ENCODE results near the gene JHY.

Gene JHY

DNA sequence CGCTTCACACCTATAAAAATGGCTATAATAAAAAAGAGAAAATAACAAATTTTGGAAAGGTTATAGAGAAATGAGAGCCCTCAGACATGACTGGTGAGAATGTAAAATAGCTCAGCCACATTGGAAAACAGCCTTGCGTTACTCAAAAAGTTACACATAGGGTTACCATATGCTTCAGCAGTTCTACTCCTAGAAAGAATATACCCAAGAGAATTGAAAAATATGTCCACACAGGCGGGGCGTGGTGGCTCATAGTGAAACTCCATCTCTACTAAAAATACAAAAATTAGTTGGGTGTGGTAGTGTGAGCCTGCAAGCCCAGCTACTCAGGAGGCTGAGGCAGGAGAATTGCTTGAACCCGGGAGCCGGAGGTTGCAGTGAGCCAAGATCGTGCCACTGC lies 7.6 kb upstream of the JHY start:
- no peak for DNase-seq

DNA sequence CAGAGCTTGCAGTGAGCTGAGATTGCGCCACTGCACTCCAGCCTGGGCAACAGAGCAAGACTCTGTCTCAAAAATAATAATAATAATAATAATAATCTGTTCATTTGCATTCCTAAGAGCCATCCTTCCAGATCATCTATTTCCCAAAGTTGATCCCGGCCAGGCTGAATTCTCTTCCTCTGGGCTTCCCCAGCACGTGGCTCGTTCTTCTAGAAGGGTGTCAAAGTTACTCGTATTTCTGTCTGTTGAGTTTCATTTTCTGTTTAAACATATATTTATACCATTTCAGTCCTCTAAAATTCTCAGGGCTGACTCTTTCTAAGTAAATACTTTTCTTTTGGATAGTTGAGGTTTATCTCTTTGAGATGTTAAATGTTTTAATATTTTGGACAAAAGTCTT lies 4.8 kb upstream of the JHY start:
- no peak for DNase-seq

DNA sequence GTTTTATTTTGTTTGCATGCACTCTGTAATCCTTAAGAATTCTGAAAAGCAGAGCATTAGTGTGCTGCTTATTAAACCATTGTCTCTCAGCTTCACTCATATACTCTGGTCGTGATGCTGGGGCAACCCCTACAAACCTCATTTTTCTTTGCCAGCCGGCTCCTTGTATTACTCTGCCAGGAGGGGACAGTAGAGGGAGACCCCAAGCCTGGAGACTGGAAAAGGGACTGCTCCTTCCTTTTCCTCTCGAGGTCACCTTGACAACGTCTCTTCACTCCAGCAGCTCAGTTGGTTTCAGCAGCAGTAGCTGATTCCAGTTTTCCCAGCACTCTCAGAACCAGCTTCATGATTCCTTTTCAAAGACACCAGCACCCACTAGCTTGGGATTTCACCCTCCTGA lies 2.8 kb upstream of the JHY start:
- no peak for DNase-seq

DNA sequence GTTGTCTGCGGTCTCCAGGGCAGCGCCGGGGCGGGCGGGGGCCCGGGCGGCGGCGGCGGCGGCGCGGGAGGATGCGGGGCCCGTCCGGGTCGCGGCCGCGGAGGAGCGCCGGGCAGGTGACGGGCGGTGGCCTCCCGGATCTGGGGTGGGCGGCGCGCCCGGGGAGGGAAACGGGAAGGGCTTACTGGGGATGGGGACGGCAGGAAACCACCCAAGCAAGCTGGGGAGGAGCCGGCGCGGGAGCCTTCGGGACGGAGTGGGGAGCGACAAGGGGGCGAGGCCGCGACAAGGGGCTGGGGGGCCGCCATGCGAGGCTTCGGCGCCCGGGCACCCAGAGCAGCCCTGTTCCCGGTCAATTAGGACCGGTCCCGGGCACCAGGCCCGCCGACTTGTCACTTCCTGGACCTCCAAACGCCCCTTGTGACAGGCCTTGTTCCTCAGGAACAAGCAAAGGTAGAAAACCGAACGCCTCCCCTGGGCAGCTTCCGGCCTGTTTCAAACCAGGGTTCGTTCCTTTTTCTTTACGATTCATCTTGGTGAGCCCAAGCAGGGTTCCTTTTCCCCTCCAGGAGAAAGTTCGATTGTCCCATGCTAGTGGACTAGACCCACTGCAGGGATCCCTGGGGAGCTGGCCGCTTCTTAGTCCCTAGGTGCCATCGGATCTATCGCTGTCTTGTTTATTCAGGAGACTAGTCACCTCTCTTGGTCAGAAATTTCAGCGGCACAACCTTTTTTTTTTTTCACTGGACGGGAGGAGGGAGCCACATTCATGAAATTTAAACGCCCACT lies 492 bp downstream of the JHY start:
- DNase-seq, result no peak

DNA sequence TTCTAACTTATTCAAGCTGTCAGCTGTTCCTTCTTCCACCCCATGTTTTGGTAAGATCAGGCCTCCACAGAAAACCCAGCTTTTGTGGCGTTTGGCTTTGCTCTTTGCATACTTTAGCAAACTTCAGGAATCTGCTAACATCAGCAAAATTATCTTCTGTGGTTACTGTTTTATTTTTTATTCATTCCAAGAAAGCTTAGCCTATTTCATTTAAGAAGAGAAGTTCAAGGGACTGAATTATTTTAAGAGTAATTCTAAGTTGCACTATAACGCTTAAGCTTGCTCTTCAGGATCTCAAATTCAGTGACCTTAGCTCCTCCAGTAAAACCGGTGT lies 1.1 kb downstream of the JHY start:
- no peak for DNase-seq

DNA sequence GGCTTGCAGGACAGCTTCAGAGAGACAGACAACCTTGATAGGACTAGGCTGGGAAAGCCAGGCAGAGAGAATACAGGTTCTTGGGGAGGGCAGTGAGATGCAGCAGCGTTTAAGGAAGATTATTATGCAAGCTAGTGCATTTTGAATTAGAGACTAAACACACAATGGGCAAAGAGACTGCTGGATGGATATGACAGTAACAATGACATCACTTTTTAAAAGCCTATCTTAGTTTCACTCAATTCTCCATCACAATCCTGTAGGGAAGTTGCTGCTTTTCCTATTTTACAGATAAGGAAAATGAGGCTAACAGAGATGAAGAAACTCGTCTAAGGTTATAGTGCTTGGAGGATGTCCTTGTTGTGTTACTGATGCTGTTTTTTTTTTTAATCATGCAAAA lies 5.6 kb downstream of the JHY start:
- no peak for DNase-seq

DNA sequence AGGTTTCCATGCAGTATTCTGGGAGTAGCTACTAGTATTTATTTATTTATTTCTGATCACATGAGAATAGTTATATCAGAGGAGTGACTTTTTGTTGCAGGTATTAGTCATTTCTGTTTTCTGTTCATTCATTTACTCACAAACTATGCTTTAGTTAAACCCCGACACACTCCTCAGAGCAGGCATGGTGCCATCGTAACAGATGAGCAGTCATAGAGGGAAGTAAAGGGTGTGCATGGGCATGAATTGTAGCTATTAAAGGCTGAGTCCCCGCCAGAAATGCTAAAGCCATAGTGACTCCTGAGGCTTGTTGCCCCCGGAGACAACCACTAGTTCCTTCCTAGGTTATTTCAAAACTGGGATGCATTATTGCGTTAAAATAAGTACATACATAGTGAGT lies 10.6 kb downstream of the JHY start:
- DNase-seq, result no peak

DNA sequence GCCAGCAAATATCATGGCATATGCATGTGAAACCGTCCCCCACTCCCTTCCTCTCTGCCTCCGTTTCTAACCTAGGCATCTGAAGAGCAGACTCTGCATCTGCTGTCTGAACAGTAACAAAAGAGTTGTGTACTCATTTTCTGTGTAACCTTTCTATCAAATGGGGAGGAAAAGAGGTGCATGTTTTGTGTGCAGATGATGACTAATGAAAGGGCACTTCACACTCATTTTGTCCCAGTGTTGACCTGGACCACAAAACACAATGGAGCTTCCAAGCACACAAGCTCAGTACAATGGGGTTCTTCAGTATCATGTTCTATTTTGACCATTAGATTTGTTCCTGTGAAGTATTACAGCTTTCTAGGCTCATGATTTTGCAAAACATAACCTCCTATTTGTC lies 13.0 kb downstream of the JHY start:
- no peak for DNase-seq

DNA sequence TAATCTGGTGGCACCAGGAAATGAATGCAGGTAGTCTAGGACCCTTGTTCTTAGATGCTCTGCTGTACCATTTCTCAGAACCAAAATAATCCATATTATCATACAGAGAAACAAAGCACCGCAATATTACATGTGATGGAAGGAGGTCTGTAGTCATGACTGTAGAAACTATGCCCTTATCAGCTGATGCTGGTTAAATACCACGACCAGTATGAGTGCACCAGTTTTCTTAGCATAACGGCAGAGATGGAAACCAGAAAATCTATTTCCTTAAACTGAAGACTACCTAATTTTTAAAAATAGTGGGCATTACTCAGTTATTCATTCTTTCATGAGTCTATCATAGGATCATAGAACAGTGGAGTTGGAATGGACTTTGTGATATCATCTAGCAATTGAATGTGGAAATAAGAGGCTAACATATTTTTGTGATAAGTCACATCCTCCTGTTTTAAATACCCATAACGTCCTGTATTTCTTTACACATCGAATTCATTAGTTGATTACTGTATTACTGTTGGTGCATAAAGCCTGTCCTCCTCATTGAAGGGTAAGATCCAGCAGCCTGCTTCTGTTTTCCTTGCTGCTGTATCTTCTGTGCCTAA lies 15.1 kb downstream of the JHY start:
- no peak for DNase-seq

DNA sequence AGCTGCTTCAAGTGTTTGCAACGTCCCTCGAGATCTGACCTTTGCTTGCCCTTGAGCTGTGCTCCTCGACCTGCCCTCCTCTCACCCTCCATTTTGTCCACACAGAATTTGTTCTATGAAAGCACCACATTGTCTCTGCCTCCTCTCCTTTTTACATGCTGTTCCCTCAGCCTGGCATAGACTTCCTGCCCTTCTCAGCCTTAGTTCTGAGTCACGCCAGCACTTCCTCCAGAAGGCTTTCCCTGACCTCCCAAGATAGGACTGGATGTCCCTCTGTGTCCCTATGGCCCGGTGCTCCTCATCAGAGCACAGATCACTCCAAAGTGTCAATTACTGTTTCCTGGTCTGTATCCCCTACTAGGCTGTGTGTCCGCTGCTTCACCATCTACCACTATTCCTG lies 16.2 kb downstream of the JHY start:
- DNase-seq, result no peak

DNA sequence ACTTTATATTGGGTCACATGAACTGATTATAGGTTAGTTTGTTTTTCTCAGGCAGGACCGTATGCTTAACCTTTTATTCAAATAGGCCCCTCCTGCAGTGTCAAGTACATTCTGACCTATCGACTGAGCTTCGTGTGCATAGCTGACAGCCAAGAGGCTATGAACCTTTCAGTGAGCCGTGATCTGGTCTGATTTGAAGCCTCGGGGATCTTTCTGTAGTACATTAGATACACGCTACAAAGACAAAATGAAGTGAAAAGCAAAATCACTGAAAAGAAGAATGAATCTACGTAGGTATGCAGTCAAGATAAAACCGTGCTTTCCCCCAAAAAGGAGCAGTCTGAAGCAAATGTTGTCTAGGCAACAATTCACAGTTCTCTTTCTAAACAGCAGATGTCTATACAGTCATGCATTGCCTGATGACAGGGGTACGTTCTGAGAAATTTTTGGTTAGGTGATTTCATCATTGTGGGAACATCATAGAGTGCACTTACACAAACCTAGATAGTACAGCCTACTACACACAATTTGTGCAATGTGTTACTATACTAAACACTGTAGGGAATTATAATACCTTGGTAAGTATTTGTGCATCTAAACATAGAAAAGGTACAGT lies 18.1 kb downstream of the JHY start:
- DNase-seq, result no peak

DNA sequence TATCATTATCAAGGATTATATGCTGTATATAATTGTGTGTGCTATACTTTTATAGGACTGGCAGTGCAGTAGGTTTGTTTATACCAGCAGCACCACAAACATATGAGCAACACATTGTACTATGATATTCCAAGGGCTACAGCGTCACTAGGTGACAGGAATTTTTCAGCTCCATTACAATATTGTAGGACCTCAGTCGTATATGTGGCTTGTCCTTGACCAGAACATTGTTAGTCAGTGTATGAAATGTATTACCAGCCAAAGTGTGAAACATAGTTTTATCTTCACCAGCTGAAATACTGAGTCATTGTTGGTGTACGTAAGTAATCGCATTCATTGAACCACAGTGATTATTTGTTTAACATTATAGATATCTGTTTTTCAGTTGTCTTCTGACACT lies 20.4 kb downstream of the JHY start:
- no peak for DNase-seq

DNA sequence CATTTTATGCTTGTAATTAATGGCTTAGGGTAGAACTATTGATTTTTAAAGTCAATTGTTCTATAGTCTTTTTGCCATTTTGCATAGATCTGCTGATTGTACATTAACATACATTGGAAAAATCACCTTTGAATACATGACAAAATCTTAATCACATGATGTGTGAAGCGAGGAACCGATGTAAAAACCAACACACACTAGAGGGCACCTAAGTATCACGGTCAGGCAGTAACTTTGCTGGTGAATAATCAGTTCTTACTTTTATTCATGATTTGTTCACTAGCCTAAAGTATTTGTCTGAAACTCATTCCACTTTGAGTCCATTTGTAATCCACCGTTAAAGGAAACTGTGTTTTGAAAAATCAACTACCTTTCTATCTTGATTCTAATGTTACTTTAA lies 28.2 kb downstream of the JHY start:
- DNase-seq, result no peak

DNA sequence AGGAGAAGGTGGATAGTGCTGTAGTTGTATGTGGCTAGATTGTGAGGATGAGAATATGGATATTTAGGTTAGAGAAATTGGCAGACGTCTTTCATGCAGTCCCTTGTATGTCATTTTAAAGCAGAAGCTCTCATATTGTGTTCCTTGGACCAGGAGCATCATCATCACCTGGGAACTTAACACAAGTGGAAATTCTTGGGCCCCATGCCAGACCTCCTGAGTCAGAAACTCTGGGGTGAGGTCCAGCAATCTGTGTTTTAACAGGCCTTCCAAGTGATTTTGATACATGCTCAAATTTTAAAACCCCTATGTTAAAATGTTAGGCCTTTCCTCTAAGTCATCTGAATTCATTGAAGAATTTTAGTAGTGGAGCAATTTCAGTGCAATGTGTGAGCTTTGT lies 34.8 kb downstream of the JHY start:
- DNase-seq, result no peak

DNA sequence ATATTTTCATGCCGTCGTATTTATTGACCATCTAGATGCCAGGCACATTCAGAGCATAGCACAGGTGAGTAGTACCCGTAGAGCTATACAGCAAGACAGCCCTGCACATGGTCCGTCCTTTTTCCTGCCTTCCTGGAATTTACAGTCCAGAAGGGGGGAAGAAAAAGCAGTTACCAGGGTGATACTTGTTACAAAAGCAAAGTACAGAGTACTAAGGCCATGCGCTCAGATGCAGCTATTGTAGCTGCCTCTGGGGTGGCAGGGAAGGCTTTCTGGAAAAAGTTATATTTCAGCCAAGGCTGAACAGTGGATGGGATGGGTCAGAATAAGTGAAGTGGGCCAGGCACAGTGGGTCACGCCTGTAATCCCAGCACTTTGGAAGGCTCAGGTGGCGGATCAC lies 36.2 kb downstream of the JHY start:
- DNase-seq, result no peak

DNA sequence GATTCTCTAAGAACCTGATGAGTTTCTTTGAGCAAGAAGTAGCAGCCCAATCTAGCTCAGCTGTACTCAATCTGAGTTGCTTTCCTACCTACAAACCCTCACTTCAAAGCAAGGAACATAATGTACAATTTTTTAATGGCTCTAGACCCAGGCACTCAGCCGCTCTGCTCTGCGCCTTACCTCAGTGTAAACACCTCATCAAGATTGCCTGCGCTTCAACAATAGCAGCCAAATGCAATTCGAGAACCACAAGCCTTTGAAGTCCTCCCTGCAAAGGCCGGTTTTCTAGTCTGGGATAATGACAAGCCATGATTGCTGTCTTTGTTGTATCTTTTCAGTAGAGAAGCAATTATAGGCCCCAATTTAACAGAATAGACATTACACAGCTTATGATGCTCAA lies 38.0 kb downstream of the JHY start:
- peak; percentile 81 for DNase-seq

DNA sequence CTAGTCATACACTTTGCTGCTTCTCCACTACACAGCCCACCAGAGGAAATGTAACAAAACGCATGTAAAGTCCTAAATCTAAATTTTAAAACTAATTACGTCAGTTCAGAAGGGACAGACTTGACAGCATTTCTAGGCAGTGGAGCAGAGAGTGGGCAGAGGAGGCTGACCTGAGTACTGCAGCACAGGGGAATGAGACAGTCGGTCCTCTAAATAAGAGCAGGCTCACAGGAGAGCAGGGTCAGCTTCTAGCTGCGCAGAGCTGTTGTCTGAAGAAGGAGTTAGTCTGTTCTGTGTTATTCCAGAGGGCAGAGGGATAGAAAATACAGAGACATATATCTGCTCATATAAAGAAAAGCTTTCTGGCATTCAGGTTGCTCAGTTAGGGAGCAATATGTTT lies 40.3 kb downstream of the JHY start:
- no peak for DNase-seq

DNA sequence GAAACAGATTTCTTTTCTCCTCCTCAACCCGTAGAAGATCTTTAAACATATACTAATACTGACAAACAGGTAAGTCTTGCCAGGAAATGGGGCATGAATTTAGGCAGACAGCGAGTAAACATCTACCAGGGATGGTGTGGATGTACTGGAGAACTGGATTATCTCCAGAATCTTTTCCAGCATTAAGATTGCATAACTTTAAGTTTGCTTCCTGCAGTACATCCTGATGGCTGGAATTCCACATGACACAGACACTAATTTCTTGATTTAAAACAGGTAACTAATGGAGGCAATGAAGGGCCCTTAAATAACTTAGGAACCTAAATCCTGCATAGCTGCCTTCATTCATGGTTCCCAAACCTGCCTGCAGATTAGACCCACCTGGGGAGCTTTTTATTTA lies 40.7 kb downstream of the JHY start:
- no peak for DNase-seq

DNA sequence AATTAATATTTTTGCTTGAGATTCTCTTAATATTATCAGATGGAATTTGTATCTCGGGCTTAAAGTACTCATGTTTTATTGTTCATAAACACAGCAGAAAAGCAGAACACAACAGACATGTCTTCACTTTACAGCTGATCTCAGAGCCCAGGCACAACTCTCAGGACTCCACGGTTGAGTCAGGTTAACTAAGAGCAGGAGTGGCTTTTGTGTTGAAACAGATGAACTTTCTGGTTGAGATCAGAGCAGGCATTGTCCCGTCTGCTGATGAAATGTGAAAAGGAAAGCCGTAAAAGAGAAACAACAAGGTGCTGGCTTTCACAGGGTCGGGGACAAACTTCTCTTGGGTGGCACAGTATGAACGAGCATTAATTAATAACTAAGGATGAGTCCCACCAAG lies 49.0 kb downstream of the JHY start:
- no peak for DNase-seq

DNA sequence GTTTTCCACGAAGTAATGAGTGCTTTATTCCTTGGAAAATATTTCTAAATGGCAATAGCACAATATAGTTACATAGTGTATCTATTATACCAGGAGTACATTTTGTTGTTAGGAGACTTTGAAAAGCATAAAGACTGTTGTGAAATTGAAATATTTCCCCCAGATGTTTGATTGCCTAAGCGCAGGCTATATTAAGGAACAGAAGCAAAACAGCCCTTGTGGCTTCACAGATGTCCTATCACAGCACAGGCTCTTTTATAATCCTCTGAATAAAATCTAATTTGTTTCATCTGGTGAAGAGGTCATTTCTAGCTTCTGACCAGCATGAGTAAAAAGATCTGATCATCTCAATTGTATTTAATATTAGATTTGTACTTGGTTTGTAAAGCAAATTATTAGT lies 50.9 kb downstream of the JHY start:
- DNase-seq, result no peak

DNA sequence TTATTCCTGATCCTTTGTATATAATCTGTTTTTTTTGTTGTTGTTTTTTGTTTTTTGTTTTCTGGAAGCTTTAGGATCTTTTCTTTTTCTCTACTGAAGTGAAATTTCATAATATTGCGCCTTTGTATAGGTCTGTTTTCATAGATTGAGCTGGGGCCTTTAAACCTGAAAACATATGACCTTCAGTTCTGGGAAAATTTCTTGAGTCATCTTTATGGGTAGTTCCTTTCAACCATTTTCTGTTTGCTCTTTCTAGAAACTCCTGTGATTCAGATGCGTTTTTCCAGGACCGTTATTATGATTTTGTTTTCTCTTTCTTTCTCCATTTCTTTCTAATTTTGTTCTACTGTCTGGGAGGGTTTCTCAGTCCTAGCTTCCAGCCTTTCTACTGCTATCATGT lies 55.4 kb downstream of the JHY start:
- DNase-seq, result no peak

DNA sequence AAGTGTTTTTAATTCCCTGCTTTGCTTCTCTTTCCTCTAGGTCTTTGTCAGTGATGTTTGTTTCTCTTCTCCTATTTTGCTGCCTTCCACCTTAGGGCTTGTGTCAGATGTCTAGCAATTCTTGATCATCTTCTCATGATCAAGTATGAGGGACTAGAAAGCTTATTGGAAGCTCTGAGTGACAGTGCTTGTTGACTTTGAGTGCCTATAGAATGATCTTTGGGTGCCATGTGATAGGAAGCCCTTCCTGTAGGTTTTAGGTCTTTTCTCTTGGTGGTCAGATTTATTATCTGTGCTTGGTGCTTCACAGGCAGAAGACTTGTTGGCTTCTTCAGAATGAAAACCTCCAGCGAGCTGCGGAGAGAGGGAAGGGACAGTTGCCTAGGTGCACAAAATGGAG lies 56.0 kb downstream of the JHY start:
- DNase-seq, result no peak

DNA sequence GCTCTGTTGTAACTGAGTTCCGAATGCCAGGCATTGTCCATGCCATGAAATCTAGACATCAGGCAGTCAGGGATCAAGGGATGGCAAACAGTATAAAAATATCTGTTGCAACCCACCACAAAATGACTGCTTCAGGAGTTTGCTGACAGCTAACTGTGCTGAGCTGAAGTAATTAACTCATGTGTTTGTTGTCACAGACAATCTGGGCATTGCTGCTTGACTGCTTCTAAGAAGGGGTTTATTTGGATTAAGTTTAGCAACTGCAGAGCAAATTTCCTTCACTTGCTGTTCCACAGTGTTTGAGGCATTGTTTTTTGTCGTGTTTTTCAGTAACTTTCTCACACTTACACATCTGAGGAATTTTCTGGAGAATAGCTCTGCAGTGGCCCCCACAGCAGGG lies 68.7 kb downstream of the JHY start:
- DNase-seq, result no peak

DNA sequence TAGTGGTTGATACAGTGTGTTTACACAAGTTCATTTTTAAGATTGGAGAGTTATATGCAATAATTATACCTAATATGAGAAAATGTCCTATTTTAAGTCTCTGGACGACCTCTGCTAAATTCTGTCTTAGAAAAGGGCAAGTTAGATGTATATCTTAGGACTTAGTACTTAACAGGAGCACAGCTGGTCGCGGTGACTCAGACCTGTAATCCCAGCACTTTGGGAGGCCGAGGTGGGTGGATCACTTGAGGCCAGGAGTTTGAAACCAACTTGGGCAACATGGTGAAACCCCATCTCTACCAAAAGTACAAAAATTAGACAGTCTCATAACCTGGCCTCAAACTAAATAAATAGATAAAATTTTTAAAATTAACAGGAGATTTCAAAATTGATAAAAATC lies 71.9 kb downstream of the JHY start:
- DNase-seq, result no peak

DNA sequence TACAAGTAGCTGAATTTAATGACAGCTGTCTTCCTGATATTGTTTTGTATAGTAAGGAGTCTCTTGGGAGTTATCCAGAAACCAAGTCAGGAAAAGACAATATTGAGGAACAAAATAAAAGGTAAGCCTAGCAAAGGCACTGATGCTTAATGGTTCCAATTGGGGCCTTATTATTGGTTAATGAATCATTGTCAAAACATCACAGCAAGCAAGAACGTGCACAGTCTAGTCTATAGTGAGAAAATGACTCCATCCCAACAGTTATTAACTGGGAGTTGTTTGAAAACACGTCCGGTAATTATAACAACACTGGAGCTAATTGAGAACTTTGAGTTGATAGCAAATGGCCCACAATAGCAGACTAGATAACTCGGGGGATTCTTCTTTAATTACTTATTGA lies 81.4 kb downstream of the JHY start:
- DNase-seq, result no peak
